Mucosa of rectum (tissue), 2 donors: ENCODE data around the gene GPHB5.

ENCODE experiments used
- H3K27ac ChIP-seq, 2 donors: one replicate each; pipeline ENCODE4 v1.7.0; 2013; ENCODE audit warnings: inconsistent platforms in 2 of 2, low read depth in 2 of 2, low read length in 2 of 2
- H3K27me3 ChIP-seq, 2 donors: one replicate each; pipeline ENCODE4 v1.7.0; 2013; ENCODE audit warnings: low read length in 2 of 2; ENCODE audit not compliant: control insufficient read depth in 2 of 2, insufficient read depth in 2 of 2
- H3K36me3 ChIP-seq, 2 donors: one replicate each; pipeline ENCODE4 v1.7.0; 2013; ENCODE audit warnings: low read length in 2 of 2; ENCODE audit not compliant: control insufficient read depth in 2 of 2, insufficient read depth in 2 of 2
- H3K4me1 ChIP-seq, 2 donors: one replicate each; pipeline ENCODE4 v1.7.0; 2013; ENCODE audit warnings: low read length in 2 of 2, mild to moderate bottlenecking in 1 of 2; ENCODE audit not compliant: control insufficient read depth in 2 of 2, insufficient read depth in 2 of 2
- H3K4me3 ChIP-seq, 2 donors: one replicate each; pipeline ENCODE4 v1.7.0; 2013; ENCODE audit warnings: low read length in 2 of 2
- H3K9ac ChIP-seq, 2 donors: one replicate each; pipeline ENCODE4 v1.7.0; 2013; ENCODE audit warnings: low read length in 2 of 2, low read depth in 1 of 2, mild to moderate bottlenecking in 1 of 2
- H3K9me3 ChIP-seq, 2 donors: one replicate each; pipeline ENCODE4 v1.7.0; 2013; ENCODE audit warnings: low read length in 2 of 2; ENCODE audit not compliant: control insufficient read depth in 2 of 2
- donor health status: healthy.
- donor health status: Normal muscosa, but diverticular disease.

GPHB5 gene

GRCh38 chr14:63296060-63296563 is 22.6 kb downstream of the GPHB5 start:
- no peaks in the 10 kb centered on the region for H3K36me3 ChIP-seq
- H3K27ac ChIP-seq, result peak overlapping the region; percentile 3 to 32
- H3K27me3 ChIP-seq, result no peaks in the 10 kb centered on the region
- H3K4me1 ChIP-seq, result no peaks in the 10 kb centered on the region
- H3K9ac ChIP-seq, result no peak overlapping the region
- no peak overlapping the region for H3K4me3 ChIP-seq
- H3K9me3 ChIP-seq, result no peaks in the 10 kb centered on the region

DNA sequence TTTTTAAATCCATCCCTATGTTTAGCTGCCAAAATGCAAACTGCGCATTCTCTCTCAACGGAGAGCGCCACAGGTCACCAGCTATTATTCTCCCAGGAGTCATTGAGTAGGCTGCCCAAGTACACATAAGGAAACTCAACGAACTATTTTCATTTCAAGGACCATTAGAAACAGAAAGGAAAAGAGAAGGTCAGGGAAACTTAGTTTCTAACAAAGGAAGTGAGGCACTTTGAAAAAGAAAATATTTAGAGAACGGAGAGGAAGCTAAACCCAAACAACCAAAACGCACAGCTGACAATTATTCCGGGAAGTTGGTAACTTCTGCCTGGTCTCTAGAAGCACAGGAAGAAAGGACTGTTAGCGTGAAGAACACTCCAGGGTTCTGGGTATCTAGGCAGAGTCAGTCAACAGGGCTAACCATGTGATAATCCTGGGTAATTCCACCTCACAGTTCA is 23.5 kb downstream of the GPHB5 start:
- Histone ChIP-seq H3K27ac (peak overlapping the region; percentile 3 to 32), H3K4me1 (no peaks in the 10 kb centered on the region), H3K4me3 (peak overlapping the region in 1 of 2 donors; percentile 32), H3K36me3 (no peaks in the 10 kb centered on the region), H3K9me3 (no peaks in the 10 kb centered on the region), H3K9ac (no peak overlapping the region), H3K27me3 (no peaks in the 10 kb centered on the region)

DNA sequence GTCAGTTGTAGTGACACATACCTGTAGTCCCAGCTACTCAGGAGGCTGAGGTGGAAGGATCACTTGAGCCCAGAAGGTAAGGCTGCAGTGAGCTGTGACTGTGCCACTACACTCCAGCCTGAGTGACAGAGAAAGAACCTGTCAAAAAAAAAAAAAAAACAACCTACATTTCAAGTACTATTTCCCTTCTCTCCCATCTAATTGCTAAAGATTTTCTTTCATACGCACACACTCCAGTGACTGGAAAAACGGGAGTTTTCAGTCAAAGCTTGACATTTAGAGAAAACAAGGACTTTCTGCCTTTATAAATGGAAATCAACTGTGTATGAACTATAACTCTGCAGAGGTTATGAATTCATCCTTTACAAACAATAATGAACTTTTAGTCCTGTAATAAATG is 25.9 kb downstream of the GPHB5 start:
- no peaks in the 10 kb centered on the region for H3K4me1 ChIP-seq
- H3K27me3 ChIP-seq, result no peaks in the 10 kb centered on the region
- no peak overlapping the region for H3K9ac ChIP-seq
- H3K36me3 ChIP-seq, result no peaks in the 10 kb centered on the region
- H3K9me3 ChIP-seq, result no peaks in the 10 kb centered on the region
- no peak overlapping the region for H3K27ac ChIP-seq
- H3K4me3 ChIP-seq, result no peak overlapping the region

- no peak overlapping the region for H3K9ac ChIP-seq
- H3K9me3 ChIP-seq, result no peaks in the 10 kb centered on the region
- H3K4me1 ChIP-seq, result no peaks in the 10 kb centered on the region
- no peak overlapping the region for H3K27ac ChIP-seq
- no peaks in the 10 kb centered on the region for H3K36me3 ChIP-seq
- no peak overlapping the region for H3K4me3 ChIP-seq
- H3K27me3 ChIP-seq, result no peaks in the 10 kb centered on the region
Observed at GRCh38 chr14:63290741-63291430, 27.8 kb downstream of the GPHB5 start.

DNA sequence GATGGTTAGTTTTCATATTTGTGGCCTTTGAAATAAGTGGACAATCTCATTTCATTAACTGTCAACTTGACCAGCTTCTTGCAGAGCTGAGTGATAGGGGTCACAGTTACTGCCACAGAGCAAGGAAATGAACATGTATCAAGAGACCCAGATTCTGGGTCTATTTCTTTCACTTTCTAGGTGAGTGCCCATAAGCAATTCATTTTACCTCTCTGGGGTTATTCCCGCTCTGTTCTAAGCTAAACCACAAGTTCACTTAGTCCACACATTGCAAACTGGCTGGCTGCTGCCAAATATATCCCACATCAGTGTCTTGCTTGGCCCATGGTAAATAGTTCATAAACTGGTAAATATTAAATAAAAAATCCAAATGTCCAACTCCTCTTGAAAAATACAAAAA is 29.9 kb downstream of the GPHB5 start:
- H3K4me3 ChIP-seq, result no peak overlapping the region
- H3K9ac ChIP-seq, result no peak overlapping the region
- peaks cover 0 to 2% of the 10 kb centered on the region in 2 donors for H3K4me1 ChIP-seq
- H3K9me3 ChIP-seq, result no peaks in the 10 kb centered on the region
- H3K27me3 ChIP-seq, result no peaks in the 10 kb centered on the region
- H3K27ac ChIP-seq, result no peak overlapping the region
- no peaks in the 10 kb centered on the region for H3K36me3 ChIP-seq

GRCh38 chr14:63287666-63288483 is 30.9 kb downstream of the GPHB5 start:
- peaks cover 0 to 2% of the 10 kb centered on the region in 2 donors for H3K4me1 ChIP-seq
- no peak overlapping the region for H3K4me3 ChIP-seq
- H3K27ac ChIP-seq, result no peak overlapping the region
- no peak overlapping the region for H3K9ac ChIP-seq
- H3K36me3 ChIP-seq, result no peaks in the 10 kb centered on the region
- H3K27me3 ChIP-seq, result no peaks in the 10 kb centered on the region
- H3K9me3 ChIP-seq, result no peaks in the 10 kb centered on the region

DNA sequence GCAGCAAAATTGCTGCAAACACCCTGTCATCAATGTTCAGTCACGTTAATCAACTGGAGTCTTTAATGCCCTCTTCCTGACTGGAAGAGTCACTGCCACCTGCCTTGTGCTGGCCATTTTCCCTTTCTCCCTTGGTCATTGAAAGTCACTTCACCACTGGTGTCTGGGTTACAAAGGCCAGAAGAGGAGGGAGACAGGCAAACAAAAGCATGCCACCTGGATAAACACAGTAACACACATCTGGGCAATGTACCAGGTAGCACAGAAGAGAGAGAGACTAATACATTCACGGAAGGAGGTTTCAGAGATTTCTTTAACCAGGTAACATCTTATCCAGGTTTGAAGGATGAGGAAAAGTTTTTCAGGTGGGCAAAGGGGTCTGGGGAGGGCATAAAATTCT is 32.7 kb downstream of the GPHB5 start:
- Histone ChIP-seq H3K36me3 (no peaks in the 10 kb centered on the region), H3K9ac (no peak overlapping the region), H3K27ac (no peak overlapping the region), H3K27me3 (no peaks in the 10 kb centered on the region), H3K4me3 (no peak overlapping the region), H3K9me3 (no peaks in the 10 kb centered on the region), H3K4me1 (peaks cover 0 to 2% of the 10 kb centered on the region in 2 donors)

- Histone ChIP-seq H3K9me3 (no peaks in the 10 kb centered on the region), H3K4me1 (peaks cover 0 to 2% of the 10 kb centered on the region in 2 donors), H3K9ac (no peak overlapping the region), H3K27ac (no peak overlapping the region), H3K27me3 (no peaks in the 10 kb centered on the region), H3K4me3 (no peak overlapping the region), H3K36me3 (no peaks in the 10 kb centered on the region)
Observed at GRCh38 chr14:63283884-63284248, 34.9 kb downstream of the GPHB5 start.

DNA sequence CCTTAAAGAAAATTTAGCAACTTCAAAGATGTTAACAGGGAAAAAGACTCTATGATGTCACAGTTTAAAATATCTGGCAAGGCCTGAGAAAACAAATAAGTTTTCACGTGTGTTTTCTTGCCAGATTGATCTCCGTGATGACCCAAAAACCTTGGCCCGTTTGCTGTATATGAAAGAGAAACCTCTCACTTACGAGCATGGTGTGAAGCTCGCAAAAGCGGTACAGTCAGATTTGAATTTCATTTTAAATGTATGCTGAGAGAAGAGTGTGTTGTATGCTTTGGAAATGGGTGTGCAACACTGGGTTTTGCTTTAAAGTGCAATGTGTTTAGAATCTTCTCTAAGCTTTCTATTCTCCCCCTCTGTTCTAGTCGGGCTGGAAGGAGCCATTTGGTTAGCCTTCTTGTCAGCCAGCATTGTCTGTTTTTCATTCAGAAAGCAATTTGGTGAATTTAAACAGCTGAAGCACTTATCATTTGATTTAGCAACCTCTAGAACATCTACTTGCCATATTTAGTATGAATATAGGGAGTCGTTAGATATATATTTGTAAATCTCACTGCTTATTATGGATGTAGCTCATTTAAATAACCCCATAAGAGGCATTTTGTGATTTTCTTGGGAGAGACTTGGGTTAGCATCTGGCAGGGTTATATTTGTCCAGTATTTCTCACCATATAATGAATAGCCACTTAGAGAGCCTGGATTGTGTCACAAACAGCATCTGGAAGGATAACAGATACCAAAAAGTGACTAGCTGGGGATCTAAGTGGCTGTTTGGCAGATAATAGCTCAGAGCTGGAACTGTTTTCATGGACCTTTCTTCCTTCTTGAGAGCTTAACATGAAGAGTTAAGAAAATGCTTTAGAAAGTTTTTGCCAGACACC is 35.5 kb downstream of the GPHB5 start:
- no peaks in the 10 kb centered on the region for H3K36me3 ChIP-seq
- peaks cover 0 to 2% of the 10 kb centered on the region in 2 donors for H3K4me1 ChIP-seq
- H3K9ac ChIP-seq, result no peak overlapping the region
- H3K27me3 ChIP-seq, result no peaks in the 10 kb centered on the region
- no peaks in the 10 kb centered on the region for H3K9me3 ChIP-seq
- no peak overlapping the region for H3K27ac ChIP-seq
- H3K4me3 ChIP-seq, result peak overlapping the region in 1 of 2 donors; percentile 6
